ENCODE results near the gene CNPY1.

GRCh38 chr7:155555116-155555695, 8.8 kb upstream of the CNPY1 start:
- TF ChIP-seq CTCF (conservative IDR thresholded peaks at IDR 0.05 in 1 of 2, IDR thresholded peaks at IDR 0.05 in 1 of 2; ENCODE audit: low read depth in 1 of 2, low read length in 2 of 2) (no peak), EZH2 (IDR thresholded peaks at IDR 0.05; ENCODE audit: low read length, missing control alignments) (no peak)

Data from fibroblast of lung (primary cell).